ENCODE measurements around the gene OR2A42.
"Not testable (repeated sequence)": the region's sequence is repeated elsewhere in the genome, so short reads cannot be mapped to it uniquely, and the experiment has no call there.

Gene OR2A42

GRCh38 chr7:144255471-144255897 lies 16.1 kb upstream of the OR2A42 start:
- Mint-ChIP-seq H3K4me1 (no peaks in the 10 kb centered on the region), H3K27me3 (ENCODE audit: low read depth) (no peaks in the 10 kb centered on the region), H3K27ac (no peak overlapping the region), H3K4me3 (no peak overlapping the region), H3K9me3 (no peaks in the 10 kb centered on the region), H3K36me3 (ENCODE audit: low read depth) (no peaks in the 10 kb centered on the region)
- TF ChIP-seq CTCF (IDR thresholded peaks at IDR 0.05; ENCODE audit: unreplicated experiment in 3 of 3), result no peak

- not testable (repeated sequence) for H3K4me1 Mint-ChIP-seq; H3K27ac Mint-ChIP-seq; H3K9me3 Mint-ChIP-seq; H3K36me3 Mint-ChIP-seq (ENCODE audit: low read depth); H3K27me3 Mint-ChIP-seq (ENCODE audit: low read depth); H3K4me3 Mint-ChIP-seq
Observed at GRCh38 chr7:144252307-144252706, 12.9 kb upstream of the OR2A42 start.

GRCh38 chr7:144247674-144248330 lies 8.4 kb upstream of the OR2A42 start:
- not testable (repeated sequence) for H3K4me1 Mint-ChIP-seq; H3K36me3 Mint-ChIP-seq (ENCODE audit: low read depth); H3K4me3 Mint-ChIP-seq; H3K9me3 Mint-ChIP-seq; H3K27ac Mint-ChIP-seq; H3K27me3 Mint-ChIP-seq (ENCODE audit: low read depth)

- not testable (repeated sequence) for H3K27me3 Mint-ChIP-seq (ENCODE audit: low read depth); H3K4me1 Mint-ChIP-seq; H3K9me3 Mint-ChIP-seq; H3K36me3 Mint-ChIP-seq (ENCODE audit: low read depth); H3K4me3 Mint-ChIP-seq; H3K27ac Mint-ChIP-seq
Observed at GRCh38 chr7:144246967-144247366, 7.6 kb upstream of the OR2A42 start.

GRCh38 chr7:144245372-144245771 lies 6.0 kb upstream of the OR2A42 start:
- H3K27me3 Mint-ChIP-seq (ENCODE audit: low read depth), result not testable (repeated sequence)

GRCh38 chr7:144238530-144239082 lies 799 bp downstream of the OR2A42 start:
- H3K27ac Mint-ChIP-seq; H3K27me3 Mint-ChIP-seq (ENCODE audit: low read depth); H3K9me3 Mint-ChIP-seq; H3K4me3 Mint-ChIP-seq; H3K4me1 Mint-ChIP-seq; H3K36me3 Mint-ChIP-seq (ENCODE audit: low read depth): not testable (repeated sequence)

More at GRCh38 chr7:144245372-144245771, 6.0 kb upstream of the OR2A42 start:
- H3K4me1 Mint-ChIP-seq; H3K36me3 Mint-ChIP-seq (ENCODE audit: low read depth); H3K9me3 Mint-ChIP-seq; H3K27ac Mint-ChIP-seq; H3K4me3 Mint-ChIP-seq: not testable (repeated sequence)

- not testable (repeated sequence) for H3K4me3 Mint-ChIP-seq; H3K4me1 Mint-ChIP-seq; H3K27ac Mint-ChIP-seq; H3K36me3 Mint-ChIP-seq (ENCODE audit: low read depth); H3K27me3 Mint-ChIP-seq (ENCODE audit: low read depth); H3K9me3 Mint-ChIP-seq
Observed at GRCh38 chr7:144233039-144233438, 6.4 kb downstream of the OR2A42 start.

- H3K4me3 Mint-ChIP-seq, H3K27ac Mint-ChIP-seq: not testable (repeated sequence)
Observed at GRCh38 chr7:144231027-144231426, 8.4 kb downstream of the OR2A42 start.

GRCh38 chr7:144228810-144229209 lies 10.6 kb downstream of the OR2A42 start:
- H3K4me1 Mint-ChIP-seq; H3K27ac Mint-ChIP-seq; H3K9me3 Mint-ChIP-seq; H3K27me3 Mint-ChIP-seq (ENCODE audit: low read depth); H3K36me3 Mint-ChIP-seq (ENCODE audit: low read depth); H3K4me3 Mint-ChIP-seq: not testable (repeated sequence)

More at GRCh38 chr7:144231027-144231426, 8.4 kb downstream of the OR2A42 start:
- H3K4me1 Mint-ChIP-seq; H3K9me3 Mint-ChIP-seq; H3K36me3 Mint-ChIP-seq (ENCODE audit: low read depth); H3K27me3 Mint-ChIP-seq (ENCODE audit: low read depth): not testable (repeated sequence)

GRCh38 chr7:144226866-144227265 lies 12.5 kb downstream of the OR2A42 start:
- not testable (repeated sequence) for H3K4me1 Mint-ChIP-seq; H3K27ac Mint-ChIP-seq; H3K9me3 Mint-ChIP-seq; H3K4me3 Mint-ChIP-seq; H3K27me3 Mint-ChIP-seq (ENCODE audit: low read depth); H3K36me3 Mint-ChIP-seq (ENCODE audit: low read depth)

GRCh38 chr7:144223675-144224074 lies 15.7 kb downstream of the OR2A42 start:
- H3K4me3 Mint-ChIP-seq; H3K27ac Mint-ChIP-seq; H3K36me3 Mint-ChIP-seq (ENCODE audit: low read depth); H3K4me1 Mint-ChIP-seq; H3K27me3 Mint-ChIP-seq (ENCODE audit: low read depth); H3K9me3 Mint-ChIP-seq: not testable (repeated sequence)

GRCh38 chr7:144220531-144220930 lies 18.9 kb downstream of the OR2A42 start:
- H3K27ac Mint-ChIP-seq; H3K9me3 Mint-ChIP-seq; H3K27me3 Mint-ChIP-seq (ENCODE audit: low read depth); H3K4me1 Mint-ChIP-seq; H3K36me3 Mint-ChIP-seq (ENCODE audit: low read depth); H3K4me3 Mint-ChIP-seq: not testable (repeated sequence)

- not testable (repeated sequence) for H3K36me3 Mint-ChIP-seq (ENCODE audit: low read depth); H3K27ac Mint-ChIP-seq; H3K4me3 Mint-ChIP-seq; H3K4me1 Mint-ChIP-seq; H3K9me3 Mint-ChIP-seq; H3K27me3 Mint-ChIP-seq (ENCODE audit: low read depth)
Observed at GRCh38 chr7:144219149-144219548, 20.3 kb downstream of the OR2A42 start.

- H3K4me3 Mint-ChIP-seq; H3K27me3 Mint-ChIP-seq (ENCODE audit: low read depth); H3K27ac Mint-ChIP-seq; H3K36me3 Mint-ChIP-seq (ENCODE audit: low read depth); H3K9me3 Mint-ChIP-seq; H3K4me1 Mint-ChIP-seq: not testable (repeated sequence)
Observed at GRCh38 chr7:144218581-144218980, 20.8 kb downstream of the OR2A42 start.

GRCh38 chr7:144217200-144217599 lies 22.2 kb downstream of the OR2A42 start:
- H3K4me3 Mint-ChIP-seq; H3K27ac Mint-ChIP-seq; H3K36me3 Mint-ChIP-seq (ENCODE audit: low read depth); H3K4me1 Mint-ChIP-seq; H3K27me3 Mint-ChIP-seq (ENCODE audit: low read depth); H3K9me3 Mint-ChIP-seq: not testable (repeated sequence)

Data from nephron (organoid).